GM15510 (cell line): ENCODE measurements around the gene LIN54.

Experiments used
- POLR2A ChIP-seq: IDR thresholded peaks from 3 replicates; pipeline ENCODE4 v1.6.1; 2011; ENCODE audit warnings: borderline replicate concordance; ENCODE audit not compliant: insufficient read length; ENCODE audit errors: extremely low read depth

The LIN54 gene

DNA sequence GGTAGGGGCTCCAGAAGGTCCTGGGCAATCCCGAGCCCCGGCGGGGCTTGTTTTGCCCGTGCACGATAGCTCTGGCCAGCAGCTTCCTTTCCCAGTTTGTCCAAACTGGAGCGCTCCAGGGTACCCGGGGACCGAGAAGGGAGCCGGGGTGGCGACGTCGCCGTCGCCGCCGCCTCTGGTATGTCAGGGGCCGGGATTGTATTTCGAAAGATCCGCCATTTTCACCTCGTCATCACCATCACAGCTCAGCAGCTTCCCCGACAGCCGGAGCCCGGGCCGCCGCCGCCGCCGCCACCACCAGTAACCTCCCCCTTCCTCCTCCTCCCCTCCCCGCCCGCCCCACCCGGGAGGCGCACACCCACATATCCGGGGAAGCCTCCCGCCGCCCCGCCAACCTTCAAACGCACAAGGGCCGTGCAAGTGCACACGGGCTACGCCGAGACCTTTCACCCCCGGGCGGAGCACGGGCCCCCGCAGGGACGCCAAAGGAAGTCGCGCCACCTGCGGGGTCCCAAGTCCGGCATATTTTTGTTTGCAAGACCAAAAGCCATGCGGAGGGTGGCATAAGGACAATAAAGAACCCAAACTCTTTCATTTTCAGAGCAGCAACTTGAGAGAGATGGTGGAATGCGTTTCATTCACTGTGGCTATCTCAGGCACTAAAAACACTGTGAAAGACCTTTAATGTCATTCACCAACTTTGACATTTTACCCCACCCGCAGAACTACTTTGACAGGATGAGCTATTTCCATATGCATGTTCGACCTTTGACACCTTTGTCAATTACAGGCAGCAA is at the start of gene LIN54:
TSS of gene LIN54 (minus strand) at position 302 of the 797 bp plus-strand sequence. CDS start 25,979 bp downstream, outside the sequence.
- TF ChIP-seq POLR2A, result no peak

- no peak for TF ChIP-seq POLR2A
Measured at GRCh38 chr4:83054928-83055327, 44.3 kb upstream of the LIN54 start.

GRCh38 chr4:83046693-83047473 is 36.3 kb upstream of the LIN54 start:
- TF ChIP-seq POLR2A, result no peak

DNA sequence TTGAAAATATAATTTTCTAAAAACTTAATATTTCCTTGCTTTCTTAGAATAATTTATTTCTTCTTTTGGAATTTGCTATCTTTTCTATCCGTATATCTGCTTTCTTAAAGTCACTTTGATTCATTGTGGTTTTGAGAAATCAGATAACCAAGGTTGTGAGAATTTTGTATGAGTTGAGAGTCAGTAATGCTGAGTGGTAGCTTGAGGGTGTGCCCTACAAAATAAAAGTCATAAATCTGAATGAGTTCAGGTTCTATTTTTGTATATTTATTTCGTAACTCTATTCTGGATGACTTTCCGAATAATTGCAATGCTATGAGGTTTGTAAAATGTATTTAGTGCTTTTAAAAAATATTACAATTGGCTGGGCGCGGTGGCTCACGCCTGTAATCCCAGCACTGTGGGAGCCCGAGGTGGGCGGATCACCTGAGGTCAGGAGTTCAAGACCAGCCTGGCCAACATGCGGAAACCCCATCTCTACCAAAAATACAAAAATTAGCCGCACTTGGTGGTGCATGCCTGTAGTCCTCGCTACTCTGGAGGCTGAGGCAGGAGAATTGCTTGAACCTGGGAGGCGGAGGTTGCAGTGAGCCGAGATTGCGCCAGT is 33.3 kb upstream of the LIN54 start:
- no peak for TF ChIP-seq POLR2A

DNA sequence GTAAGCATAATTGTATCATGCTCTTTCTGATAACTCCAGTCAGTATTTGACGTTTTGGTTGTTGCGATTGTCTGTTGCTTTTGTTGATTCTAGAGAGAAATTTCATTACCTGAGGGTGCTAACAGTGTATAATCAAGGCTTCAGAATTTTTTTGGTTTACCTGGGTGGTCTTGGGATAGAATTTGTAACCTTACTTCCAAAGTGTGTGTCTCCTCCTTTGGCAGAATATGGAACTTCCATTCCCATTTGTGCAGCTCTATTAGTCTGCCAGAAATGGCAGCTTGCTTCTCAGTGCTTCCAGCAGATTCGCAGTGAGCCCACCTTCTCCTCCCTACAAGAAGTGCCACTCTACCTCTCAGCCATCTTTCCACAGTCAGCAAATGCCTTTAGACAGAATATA is 29.6 kb upstream of the LIN54 start:
- no peak for TF ChIP-seq POLR2A

DNA sequence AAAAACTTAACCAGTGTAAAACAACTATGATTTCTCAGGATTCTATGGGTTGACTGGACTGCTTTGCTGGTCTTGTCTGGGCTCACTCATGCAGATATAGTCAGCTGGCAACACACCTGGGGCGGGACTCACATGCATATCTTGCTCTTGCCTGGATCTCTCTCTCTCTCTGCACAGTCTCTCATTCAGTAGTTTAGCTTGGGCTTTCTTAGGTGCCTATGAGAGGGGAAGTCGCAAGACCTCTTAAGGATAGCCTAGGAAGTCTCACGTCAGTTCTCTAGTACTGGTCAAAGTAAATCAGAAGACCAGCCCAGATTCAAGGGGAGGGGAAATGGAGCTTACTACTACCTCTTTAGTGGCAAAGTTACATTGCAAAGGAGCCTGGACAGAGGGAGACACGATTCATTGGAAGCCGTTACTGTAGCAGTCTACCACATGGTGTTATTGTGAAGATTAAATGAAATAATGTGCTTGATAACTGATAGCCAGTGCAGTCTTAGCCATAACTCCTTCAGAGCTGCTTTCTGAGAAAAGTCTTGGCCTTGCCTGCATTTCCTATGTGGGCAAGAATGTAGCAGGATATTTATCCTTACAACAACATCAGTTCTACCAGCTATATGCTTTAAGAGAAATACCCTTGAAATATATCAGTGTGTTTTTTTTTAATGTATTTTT is 26.5 kb upstream of the LIN54 start:
- TF ChIP-seq POLR2A, result no peak

- peak; percentile 63 for TF ChIP-seq POLR2A
Measured at GRCh38 chr4:83034630-83035494, 24.2 kb upstream of the LIN54 start, which contains the start of gene COPS4. Gene COPS4, plus strand, starts transcription at chr4:83035183. Its CDS starts 42 bp downstream, at chr4:83035225.

DNA sequence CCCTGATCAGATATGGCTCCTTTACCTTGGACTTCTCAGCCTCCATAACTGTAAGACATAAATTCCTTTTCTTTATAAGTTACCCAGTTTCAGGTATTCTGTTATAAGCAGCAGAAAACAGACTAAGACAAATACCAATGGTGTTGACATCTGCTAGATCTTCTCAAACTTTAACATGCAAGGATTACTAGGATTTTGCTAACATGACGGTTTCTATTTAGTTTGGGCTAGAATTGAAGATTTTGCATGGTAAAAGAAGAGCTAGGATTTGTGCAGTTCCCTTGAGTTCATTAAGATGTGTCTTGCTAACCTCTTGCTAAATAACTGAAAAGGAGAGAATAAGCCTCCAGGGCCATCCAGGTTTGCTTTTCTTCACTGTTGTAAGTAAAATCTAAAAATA is 19.1 kb upstream of the LIN54 start:
- TF ChIP-seq POLR2A, result no peak

DNA sequence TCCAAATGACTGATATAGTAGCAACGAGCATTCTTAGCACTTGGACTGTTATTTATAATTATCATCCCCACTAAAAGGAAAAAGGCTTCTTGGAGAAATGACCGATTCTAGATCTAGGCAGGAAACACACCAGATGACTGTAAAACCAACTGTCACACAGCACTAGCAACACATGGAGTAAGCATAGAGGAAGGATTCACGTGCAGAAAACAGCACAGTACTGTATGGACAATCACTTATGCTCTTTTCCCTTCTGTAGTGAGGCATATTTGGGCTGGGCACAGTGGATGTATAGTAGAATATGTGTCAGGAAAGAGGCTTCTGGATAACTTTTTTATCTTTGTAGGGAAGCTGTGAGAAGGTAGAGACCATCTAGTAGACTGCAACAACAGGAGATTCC is 18.4 kb upstream of the LIN54 start:
- TF ChIP-seq POLR2A, result no peak

- no peak for TF ChIP-seq POLR2A
Measured at GRCh38 chr4:83025563-83025962, 14.9 kb upstream of the LIN54 start.

DNA sequence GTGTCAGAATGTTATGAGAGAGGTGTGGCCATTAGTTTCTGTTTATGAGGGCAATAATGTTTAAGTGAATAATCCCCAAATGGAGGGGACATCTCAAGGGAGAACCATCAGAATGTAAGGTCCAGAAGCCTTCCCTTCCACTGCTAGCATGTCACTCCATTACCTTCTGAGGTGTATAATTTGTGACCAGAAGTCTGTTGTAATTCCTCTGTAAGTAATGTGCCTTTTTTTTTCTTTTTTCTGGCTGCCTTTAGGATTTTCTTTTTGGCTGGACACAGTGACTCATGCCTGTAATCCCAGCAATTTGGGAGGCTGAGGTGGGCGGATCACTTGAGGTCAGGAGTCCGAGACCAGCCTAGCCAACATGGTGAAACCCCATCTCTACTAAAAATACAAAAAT is 13.6 kb upstream of the LIN54 start:
- no peak for TF ChIP-seq POLR2A

DNA sequence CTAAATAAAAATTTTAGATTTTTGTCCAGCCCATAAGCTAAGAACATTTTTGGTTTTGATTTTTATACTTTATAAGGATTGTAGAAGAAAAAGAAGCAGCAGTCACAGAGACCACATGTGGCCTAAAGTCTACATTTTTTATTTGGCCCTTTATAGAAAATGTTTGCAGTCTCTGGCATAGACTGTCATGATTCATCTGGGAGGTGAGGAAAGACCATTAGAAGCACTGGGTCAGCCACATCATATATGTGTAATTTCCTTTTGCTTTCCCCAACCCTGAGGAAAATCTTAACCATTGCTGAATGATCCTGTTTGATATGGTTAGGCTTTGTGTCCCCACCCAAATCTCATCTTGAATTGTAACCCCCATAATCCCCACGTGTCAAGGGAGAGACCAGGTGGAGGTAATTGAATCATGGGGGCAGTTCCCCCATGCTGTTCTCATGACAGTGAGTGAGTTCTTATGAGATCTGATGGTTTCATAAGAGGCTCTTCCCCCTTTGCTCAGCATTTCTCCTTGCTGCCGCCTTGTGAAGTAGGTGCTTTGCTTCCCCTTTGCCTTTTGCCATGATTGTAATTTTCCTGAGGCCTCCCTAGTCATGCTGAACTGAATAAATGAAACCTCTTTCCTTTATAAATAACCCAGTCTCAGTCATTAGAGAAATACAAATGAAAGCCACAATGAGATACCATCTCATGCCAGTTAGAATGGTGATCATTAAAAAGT is 12.3 kb upstream of the LIN54 start:
- TF ChIP-seq POLR2A, result no peak

- TF ChIP-seq POLR2A, result no peak
Measured at GRCh38 chr4:83019794-83020494, 9.3 kb upstream of the LIN54 start.
